Lower lobe of right lung (tissue), 2 donors: ENCODE results near the gene MLN. TPM values are rescaled to one million over a fixed set of nuclear protein-coding genes. Genes with fewer than 3 reads are reported as not detected.

Source experiments
- ATAC-seq, 2 donors: fragments of 200-7000 bp; cut with Tn5 transposase; one replicate each; pipeline ENCODE4 v1.9.1; 2020 to 2022; ENCODE audit warnings: mild to moderate bottlenecking in 2 of 2, moderate library complexity in 2 of 2
- DNase-seq: peaks from one replicate; pipeline ENCODE4 v3.0.0-alpha.2; 2020
- H3K27ac ChIP-seq: fragments of 200-600 bp; one replicate; pipeline ENCODE4 v1.8.0; 2022
- H3K27me3 ChIP-seq: fragments of 200-600 bp; one replicate; pipeline ENCODE4 v1.8.0; 2022; ENCODE audit warnings: low read depth
- H3K36me3 ChIP-seq: fragments of 200-600 bp; one replicate; pipeline ENCODE4 v1.8.0; 2022; ENCODE audit warnings: mild to moderate bottlenecking
- H3K4me1 ChIP-seq: fragments of 200-600 bp; one replicate; pipeline ENCODE4 v1.8.0; 2022
- H3K4me3 ChIP-seq: fragments of 200-600 bp; one replicate; pipeline ENCODE4 v1.8.0; 2022; ENCODE audit warnings: mild to moderate bottlenecking
- H3K9me3 ChIP-seq: fragments of 200-600 bp; one replicate; pipeline ENCODE4 v1.8.0; 2022
- intact Hi-C: fragments of 100-400 bp; cut with DNase I; formaldehyde crosslinking; loops from one replicate; pipeline ENCODE4 v1.11.0; 2022
- total RNA-seq: library from RNA; stranded (reverse); fragmentation: NEBNext Ultra II Directional; extraction: Animal tissue kit (Norgen Biotek cat#: 25700); gene quantifications from one replicate; pipeline ENCODE4 v1.2.1, GENCODE V29; 2021
- TF ChIP-seq, protein P1 (sequence below): fragments of 200-600 bp; IDR thresholded peaks from one replicate; pipeline ENCODE4 v1.8.0; 2022; ENCODE audit warnings: antibody characterized with exemption, mild to moderate bottlenecking
- donor health status: DM: no; HTN: yes; CAD: no; lungs with severe emphysema.

Gene MLN
- total RNA-seq, 1 donor from 2014 or later = not detected

DNA sequence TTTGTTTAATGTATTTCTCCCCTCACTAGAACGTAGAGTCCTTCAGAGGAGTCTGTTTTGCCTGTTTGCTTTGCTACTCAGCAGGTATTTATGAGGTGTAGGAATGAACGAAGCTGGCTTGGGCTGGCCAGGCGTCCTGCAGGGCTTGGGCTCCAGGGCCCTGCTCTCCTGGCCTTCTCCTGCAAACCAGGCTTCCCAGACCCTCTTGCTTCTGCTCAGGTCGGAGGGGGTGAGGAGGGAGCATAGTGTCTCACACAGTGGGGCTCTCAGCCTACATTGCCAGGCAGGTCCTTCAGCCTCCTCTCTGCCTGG lies 24.6 kb upstream of the MLN start:
- ATAC-seq (no peak), DNase-seq (no peak)
- Histone ChIP-seq H3K36me3 (no peaks in the 10 kb centered on the region), H3K4me1 (no peaks in the 10 kb centered on the region), H3K27ac (no peak overlapping the region), H3K9me3 (no peaks in the 10 kb centered on the region), H3K27me3 (peaks cover 12% of the 10 kb centered on the region), H3K4me3 (no peak overlapping the region)
- TF ChIP-seq, protein P1, sequence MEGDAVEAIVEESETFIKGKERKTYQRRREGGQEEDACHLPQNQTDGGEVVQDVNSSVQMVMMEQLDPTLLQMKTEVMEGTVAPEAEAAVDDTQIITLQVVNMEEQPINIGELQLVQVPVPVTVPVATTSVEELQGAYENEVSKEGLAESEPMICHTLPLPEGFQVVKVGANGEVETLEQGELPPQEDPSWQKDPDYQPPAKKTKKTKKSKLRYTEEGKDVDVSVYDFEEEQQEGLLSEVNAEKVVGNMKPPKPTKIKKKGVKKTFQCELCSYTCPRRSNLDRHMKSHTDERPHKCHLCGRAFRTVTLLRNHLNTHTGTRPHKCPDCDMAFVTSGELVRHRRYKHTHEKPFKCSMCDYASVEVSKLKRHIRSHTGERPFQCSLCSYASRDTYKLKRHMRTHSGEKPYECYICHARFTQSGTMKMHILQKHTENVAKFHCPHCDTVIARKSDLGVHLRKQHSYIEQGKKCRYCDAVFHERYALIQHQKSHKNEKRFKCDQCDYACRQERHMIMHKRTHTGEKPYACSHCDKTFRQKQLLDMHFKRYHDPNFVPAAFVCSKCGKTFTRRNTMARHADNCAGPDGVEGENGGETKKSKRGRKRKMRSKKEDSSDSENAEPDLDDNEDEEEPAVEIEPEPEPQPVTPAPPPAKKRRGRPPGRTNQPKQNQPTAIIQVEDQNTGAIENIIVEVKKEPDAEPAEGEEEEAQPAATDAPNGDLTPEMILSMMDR = no peak
- intact Hi-C loops = no loop called here

DNA sequence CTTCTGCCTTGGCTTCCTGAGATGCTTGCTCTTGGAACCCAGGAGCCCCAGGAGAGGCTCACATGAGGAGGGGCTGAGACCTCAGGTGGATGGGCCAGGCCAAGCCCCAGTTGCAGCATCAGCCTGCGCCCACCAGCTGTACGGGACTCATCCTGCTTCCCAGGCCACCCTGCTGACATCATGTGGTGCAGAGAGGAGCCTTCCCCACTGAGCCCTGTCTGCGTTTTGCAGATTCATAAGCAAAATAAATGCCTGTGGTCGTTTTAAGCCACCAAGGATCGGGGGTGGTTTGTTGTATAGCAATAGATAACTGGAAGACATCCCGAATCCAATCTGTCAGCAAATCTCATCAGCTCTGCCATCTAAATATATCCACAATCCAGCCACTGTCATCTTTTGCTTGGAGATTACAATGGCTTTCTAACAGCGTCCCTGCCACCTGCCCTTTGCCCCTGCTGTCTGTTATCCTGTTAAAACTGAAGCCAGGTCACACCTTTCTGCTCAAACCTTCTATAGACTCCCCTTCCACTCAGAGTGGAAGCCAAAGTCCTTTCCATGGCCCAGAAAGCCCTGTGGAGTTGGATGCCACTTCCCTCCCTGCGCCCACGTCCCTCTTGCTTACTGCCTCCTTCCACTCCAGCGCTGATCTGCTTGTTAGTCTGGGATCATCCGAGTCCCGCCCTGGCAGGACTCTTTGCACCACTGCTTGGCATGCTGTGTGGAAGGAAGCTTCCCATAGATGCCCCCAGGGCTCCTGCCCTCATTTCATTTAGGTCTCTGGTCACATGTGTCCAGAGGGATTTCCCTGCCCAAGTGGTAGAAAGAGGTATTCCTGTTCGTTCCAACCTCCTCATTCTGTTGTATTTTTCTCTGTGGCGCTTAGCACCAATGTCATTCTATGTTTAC lies 24.0 kb upstream of the MLN start:
- intact Hi-C loops = no loop called here
- TF ChIP-seq, protein P1 = no peak
- ATAC-seq (no peak), DNase-seq (peak; percentile 38)
- Histone ChIP-seq H3K36me3 (no peaks in the 10 kb centered on the region), H3K27ac (no peak overlapping the region), H3K27me3 (peaks cover 12% of the 10 kb centered on the region), H3K9me3 (no peaks in the 10 kb centered on the region), H3K4me1 (no peaks in the 10 kb centered on the region), H3K4me3 (no peak overlapping the region)

DNA sequence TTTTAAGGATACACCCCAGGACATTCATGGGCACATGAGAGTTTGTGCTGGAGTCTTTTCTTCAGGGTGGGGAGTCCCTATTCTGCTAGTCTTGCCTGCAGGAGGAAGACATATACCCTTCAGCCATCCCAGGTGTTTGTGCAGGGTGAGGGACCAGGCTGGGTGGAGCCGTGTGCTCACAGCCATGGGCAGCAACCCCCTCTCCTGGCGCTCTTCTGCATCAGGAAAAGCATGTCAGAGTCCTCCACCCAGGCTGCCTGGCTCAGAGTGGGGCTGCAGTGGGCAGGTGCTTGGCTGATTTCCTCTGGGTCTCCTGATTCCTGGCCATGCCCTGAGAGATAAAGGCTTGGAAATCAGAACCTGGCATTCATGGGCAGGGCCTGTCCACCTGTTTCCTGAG lies 22.7 kb upstream of the MLN start:
- ATAC-seq (no peak), DNase-seq (no peak)
- no peaks in the 10 kb centered on the region for H3K9me3 ChIP-seq
- TF ChIP-seq, protein P1 = no peak
- intact Hi-C loops = no loop called here
- peaks cover 12% of the 10 kb centered on the region for H3K27me3 ChIP-seq
- H3K4me3 ChIP-seq = no peak overlapping the region
- H3K36me3 ChIP-seq = no peaks in the 10 kb centered on the region
- H3K4me1 ChIP-seq = no peaks in the 10 kb centered on the region
- no peak overlapping the region for H3K27ac ChIP-seq

DNA sequence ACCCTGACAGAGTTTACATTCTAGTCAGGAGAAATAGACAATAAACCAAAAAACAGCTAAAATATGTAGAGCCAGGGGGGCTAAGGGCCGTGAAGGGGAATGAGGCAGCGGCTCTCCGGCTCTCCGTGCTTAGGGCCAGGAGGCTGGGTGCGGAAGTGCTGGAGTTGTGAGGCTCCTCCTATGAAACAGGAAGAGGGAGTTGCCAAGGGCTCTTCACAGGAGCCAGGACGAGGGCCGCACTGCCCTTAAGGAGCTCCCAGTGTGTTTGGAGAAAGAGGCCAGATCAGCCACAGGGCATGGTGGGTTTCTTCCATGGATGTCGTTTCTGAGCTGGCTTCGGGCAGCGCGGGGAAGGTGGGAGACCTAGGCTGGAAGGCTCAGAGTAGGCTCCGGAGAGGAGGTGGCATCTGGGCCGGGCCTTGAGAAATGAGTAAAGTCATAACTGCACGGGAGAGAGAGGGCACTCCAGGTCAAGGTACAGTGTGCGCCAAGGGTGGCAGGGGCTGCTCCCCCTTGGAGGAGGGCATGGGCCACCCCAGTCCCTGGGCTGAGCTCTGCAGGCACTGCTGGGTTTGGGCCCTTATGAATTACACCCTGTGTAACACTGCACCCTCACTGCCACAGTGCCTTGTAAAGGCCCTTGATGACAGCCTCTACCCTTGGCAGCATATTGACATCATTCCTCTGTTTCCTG lies 20.8 kb upstream of the MLN start:
- Histone ChIP-seq H3K4me1 (no peaks in the 10 kb centered on the region), H3K4me3 (peak overlapping the region; percentile 21), H3K27me3 (no peaks in the 10 kb centered on the region), H3K9me3 (no peaks in the 10 kb centered on the region), H3K36me3 (no peaks in the 10 kb centered on the region), H3K27ac (peak overlapping the region; percentile 36)
- peak; percentile 86 to 93 for ATAC-seq
- intact Hi-C loops = no loop called here
- TF ChIP-seq, protein P1 = no peak
- peak; percentile 75 for DNase-seq

DNA sequence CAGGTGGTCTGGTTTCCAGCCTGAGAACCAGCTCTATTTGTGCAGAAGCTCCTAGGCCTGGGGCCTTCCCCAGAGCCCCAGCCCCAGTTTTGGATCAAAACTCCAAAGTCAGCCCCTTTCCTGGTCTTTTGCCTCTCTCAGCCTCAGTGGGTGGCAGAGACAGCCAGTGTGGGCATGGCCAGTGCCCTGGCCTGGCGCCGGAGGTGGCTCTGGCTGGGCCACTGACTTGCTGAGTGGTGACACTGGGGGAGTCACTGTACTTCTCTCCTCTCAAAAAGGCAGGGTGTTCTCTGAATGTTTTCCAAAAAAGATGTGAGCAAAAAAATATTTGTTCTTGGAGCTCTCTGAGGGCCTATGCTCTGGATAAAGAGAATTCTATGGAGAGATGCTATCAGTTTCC lies 20.0 kb upstream of the MLN start:
- TF ChIP-seq, protein P1 = no peak
- DNase-seq (peak; percentile 30), ATAC-seq (no peak)
- Histone ChIP-seq H3K4me3 (no peak overlapping the region), H3K36me3 (no peaks in the 10 kb centered on the region), H3K4me1 (no peaks in the 10 kb centered on the region), H3K9me3 (no peaks in the 10 kb centered on the region), H3K27ac (no peak overlapping the region), H3K27me3 (no peaks in the 10 kb centered on the region)
- intact Hi-C loops = no loop called here
